Duodenal mucosa (tissue), 2 donors: ENCODE results near the gene RNASE8.

Source experiments
- H3K27ac ChIP-seq: one replicate; pipeline ENCODE4 v1.7.0; 2013; ENCODE audit warnings: low read depth, low read length
- H3K27me3 ChIP-seq, 2 donors: one replicate each; pipeline ENCODE4 v1.7.0; 2013; ENCODE audit warnings: low read length in 2 of 2, control low read depth in 1 of 2; ENCODE audit not compliant: insufficient read depth in 2 of 2, control insufficient read depth in 1 of 2
- H3K36me3 ChIP-seq, 2 donors: one replicate each; pipeline ENCODE4 v1.7.0; 2013; ENCODE audit warnings: low read length in 2 of 2, control low read depth in 1 of 2; ENCODE audit not compliant: insufficient read depth in 2 of 2, control insufficient read depth in 1 of 2
- H3K4me1 ChIP-seq, 2 donors: one replicate each; pipeline ENCODE4 v1.7.0; 2013; ENCODE audit warnings: low read length in 2 of 2, control low read depth in 1 of 2; ENCODE audit not compliant: insufficient read depth in 2 of 2, control insufficient read depth in 1 of 2
- H3K4me3 ChIP-seq, 2 donors: one replicate each; pipeline ENCODE4 v1.7.0; 2013; ENCODE audit warnings: low read length in 2 of 2, low read depth in 1 of 2
- H3K9ac ChIP-seq, 2 donors: one replicate each; pipeline ENCODE4 v1.7.0; 2013; ENCODE audit warnings: low read length in 2 of 2, low read depth in 1 of 2
- H3K9me3 ChIP-seq, 2 donors: one replicate each; pipeline ENCODE4 v1.7.0; 2013; ENCODE audit warnings: low read length in 2 of 2, control low read depth in 1 of 2; ENCODE audit not compliant: control insufficient read depth in 1 of 2

The RNASE8 gene

DNA sequence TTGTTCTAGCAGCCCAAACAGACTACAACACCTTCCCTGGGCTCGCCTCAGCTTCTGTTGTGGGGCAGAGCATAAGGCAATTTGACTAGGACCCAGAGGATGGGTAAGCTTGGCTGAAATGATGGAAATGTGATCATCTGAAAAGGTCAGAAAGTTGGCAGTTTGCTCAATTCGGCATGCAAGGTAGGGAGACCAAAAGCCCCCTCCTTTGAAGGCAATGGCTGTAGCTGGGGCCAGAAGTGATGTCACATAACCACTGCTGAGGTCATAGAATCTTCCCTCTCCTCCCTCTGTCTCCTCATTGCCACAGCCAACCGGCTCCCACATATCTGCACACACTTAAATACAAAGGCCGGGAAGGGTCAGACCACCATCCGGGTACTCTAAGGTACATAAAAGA lies 27.7 kb upstream of the RNASE8 start, which contains the start of gene TPPP2:
TSS of gene TPPP2 (plus strand) at position 301 of the 400 bp plus-strand sequence. CDS start 365 bp downstream, outside the sequence.
- no peak within 1 kb of the TSS for H3K9ac ChIP-seq
- no peaks in the 10 kb centered on the region for H3K4me1 ChIP-seq
- H3K36me3 ChIP-seq: no peaks in the 10 kb centered on the region
- H3K4me3 ChIP-seq: no peak within 1 kb of the TSS
- no peaks in the 10 kb centered on the region for H3K27me3 ChIP-seq
- no peaks in the 10 kb centered on the region for H3K9me3 ChIP-seq
- H3K27ac ChIP-seq: no peak within 1 kb of the TSS

DNA sequence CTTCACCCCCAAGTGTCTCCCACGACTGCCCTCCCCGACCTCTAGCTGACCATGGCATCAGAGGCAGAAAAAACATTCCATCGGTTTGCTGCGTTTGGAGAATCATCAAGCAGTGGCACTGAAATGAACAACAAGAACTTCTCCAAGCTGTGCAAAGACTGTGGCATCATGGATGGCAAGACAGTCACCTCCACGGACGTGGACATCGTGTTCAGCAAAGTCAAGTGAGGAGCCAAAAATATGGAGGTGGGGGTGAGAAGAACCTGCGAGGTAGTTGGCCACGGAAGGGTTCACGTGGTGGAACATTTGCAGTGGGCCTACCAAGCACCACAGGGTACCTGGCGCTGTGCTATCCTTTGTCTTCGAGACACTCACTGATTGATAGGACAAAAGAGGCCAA lies 27.1 kb upstream of the RNASE8 start:
- Histone ChIP-seq H3K4me3 (no peak overlapping the region), H3K36me3 (no peaks in the 10 kb centered on the region), H3K9me3 (no peaks in the 10 kb centered on the region), H3K4me1 (no peaks in the 10 kb centered on the region), H3K27me3 (no peaks in the 10 kb centered on the region), H3K9ac (no peak overlapping the region), H3K27ac (no peak overlapping the region)

DNA sequence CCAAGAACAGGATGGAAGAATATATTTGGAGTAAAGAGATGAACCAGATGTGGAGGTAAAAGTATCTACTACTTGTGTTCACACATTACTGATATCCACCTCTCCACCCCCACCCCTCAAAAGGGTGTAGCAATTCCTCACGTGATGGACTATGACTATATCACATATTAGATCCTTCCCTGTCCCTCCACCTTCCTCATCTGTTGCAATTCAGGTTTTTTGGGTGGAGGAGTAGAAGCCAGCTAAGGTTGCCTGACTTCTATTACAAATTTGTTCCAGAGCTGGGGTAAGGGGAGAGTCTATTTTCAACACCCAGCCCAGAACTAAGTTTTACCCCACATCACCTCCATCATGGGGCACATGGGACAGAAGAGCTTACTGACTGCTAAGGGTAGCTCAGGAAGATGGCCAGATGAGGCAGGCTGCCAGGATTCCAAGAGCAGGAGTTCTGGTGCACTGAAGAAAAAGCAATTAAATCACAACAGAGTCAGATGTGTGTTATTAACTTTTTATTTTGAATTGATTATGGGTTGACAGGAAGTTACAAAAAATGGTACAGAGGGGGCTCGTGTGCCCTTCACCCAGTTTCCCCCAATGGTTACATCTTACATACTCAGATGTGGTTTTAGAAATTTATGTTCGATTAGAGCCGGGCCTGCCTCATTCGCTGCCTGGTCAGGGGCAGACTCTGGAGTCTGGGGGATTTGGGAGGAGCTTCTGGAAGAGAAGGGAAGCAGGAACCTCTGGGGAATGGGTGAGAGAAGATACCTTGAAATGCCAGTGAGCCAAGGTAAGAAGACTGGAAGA lies 25.1 kb upstream of the RNASE8 start:
- Histone ChIP-seq H3K27ac (no peak overlapping the region), H3K9me3 (no peaks in the 10 kb centered on the region), H3K36me3 (no peaks in the 10 kb centered on the region), H3K4me1 (no peaks in the 10 kb centered on the region), H3K4me3 (no peak overlapping the region), H3K9ac (no peak overlapping the region), H3K27me3 (no peaks in the 10 kb centered on the region)

DNA sequence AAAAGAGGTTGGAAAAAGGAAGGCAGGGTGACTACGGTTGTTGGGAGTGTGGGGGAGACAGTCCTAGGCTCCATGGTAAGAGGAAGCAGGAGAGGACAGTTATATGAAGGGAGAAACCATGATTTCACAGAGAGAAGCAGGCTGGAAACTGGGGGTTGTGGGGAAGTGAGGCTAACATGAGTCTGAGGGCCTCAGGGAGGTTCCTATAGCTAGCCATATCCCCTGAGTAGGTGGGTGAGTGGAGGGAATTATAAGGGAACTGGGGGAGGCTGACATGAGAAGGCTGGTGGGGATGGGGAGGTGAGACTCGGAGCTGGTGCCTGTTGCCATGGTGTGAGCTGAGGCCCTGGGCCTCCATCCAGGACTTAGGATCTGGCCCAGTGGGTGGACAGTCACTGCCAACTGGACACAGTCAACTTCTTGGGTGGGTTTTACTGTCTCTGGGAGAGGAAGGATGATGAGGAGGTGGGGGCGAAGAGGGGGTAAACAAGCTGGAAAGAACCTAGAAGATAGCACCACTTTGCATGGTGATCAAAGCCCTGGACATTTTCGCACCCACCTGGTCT lies 24.4 kb upstream of the RNASE8 start:
- no peaks in the 10 kb centered on the region for H3K27me3 ChIP-seq
- H3K4me1 ChIP-seq: peaks cover 5% of the 10 kb centered on the region in 2 donors
- no peak overlapping the region for H3K27ac ChIP-seq
- no peak overlapping the region for H3K4me3 ChIP-seq
- H3K9ac ChIP-seq: no peak overlapping the region
- H3K9me3 ChIP-seq: no peaks in the 10 kb centered on the region
- no peaks in the 10 kb centered on the region for H3K36me3 ChIP-seq

- no peak within 1 kb of the TSS for H3K4me3 ChIP-seq
- H3K27me3 ChIP-seq: no peaks in the 10 kb centered on the region
- H3K27ac ChIP-seq: no peak within 1 kb of the TSS
- H3K4me1 ChIP-seq: peaks cover 20% of the 10 kb centered on the region in 2 donors
- no peaks in the 10 kb centered on the region for H3K9me3 ChIP-seq
- no peaks in the 10 kb centered on the region for H3K36me3 ChIP-seq
- no peak within 1 kb of the TSS for H3K9ac ChIP-seq
These were observed 22.9 kb upstream of the RNASE8 start, which contains the start of gene RNASE13 for GRCh38 chr14:21034707-21035106. Gene RNASE13 (minus strand): TSS chr14:21034807. CDS start chr14:21034288, 519 bp downstream.

GRCh38 chr14:21036751-21037150 lies 20.9 kb upstream of the RNASE8 start:
- H3K27me3 ChIP-seq: no peaks in the 10 kb centered on the region
- no peak overlapping the region for H3K4me3 ChIP-seq
- no peaks in the 10 kb centered on the region for H3K36me3 ChIP-seq
- no peak overlapping the region for H3K27ac ChIP-seq
- peaks cover 23 to 24% of the 10 kb centered on the region in 2 donors for H3K4me1 ChIP-seq
- H3K9ac ChIP-seq: no peak overlapping the region
- H3K9me3 ChIP-seq: no peaks in the 10 kb centered on the region

GRCh38 chr14:21037156-21037555 lies 20.5 kb upstream of the RNASE8 start:
- Histone ChIP-seq H3K36me3 (no peaks in the 10 kb centered on the region), H3K9me3 (no peaks in the 10 kb centered on the region), H3K4me1 (peaks cover 23 to 24% of the 10 kb centered on the region in 2 donors), H3K27ac (no peak overlapping the region), H3K4me3 (no peak overlapping the region), H3K27me3 (no peaks in the 10 kb centered on the region), H3K9ac (no peak overlapping the region)

DNA sequence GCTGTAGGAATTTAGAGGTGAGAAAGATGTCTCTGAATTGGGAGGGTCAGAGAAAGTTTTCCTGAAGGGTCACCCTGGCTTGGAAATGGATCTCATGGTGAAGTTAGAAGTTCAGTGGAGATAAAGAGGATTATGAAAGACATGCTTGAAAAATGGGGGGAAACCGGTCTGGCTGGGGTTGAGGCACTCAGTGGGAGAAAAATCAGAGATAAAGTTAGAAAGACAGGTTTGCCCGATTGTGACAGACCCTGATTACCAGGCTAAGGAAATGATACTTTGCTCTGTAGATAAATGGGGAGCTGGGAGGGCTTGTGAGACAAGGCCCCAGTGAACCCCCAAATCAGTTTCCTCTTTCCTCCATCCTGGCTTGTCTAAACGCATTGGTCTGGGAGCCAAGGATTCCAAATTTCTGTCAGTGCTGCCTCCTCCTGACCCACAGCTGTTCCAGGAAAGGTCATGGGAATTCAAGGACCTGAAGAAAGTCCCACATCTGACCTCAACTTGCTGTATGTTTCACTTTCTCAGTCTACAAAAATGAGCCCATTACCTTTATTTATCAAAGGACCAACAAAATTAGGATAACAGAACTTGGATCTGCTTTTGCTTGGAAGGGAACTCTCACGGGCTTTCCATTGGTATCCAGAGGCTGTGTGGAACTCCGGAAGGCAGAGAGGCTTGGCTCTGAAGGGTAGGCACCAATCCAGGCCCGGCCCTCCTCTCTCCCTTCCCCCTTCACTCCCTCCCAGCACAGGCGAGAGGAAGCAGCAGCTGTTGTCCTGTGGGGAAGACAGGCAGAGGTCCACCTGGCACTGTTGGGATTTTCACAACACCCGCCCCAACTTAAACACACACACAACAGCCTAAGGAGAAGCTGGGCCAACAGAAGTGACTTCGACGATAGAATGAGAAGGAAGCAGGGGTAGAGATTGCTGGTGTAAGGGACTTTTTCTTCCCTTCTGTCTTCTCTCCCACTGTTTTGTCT lies 18.9 kb upstream of the RNASE8 start:
- Histone ChIP-seq H3K9me3 (no peaks in the 10 kb centered on the region), H3K27me3 (no peaks in the 10 kb centered on the region), H3K36me3 (no peaks in the 10 kb centered on the region), H3K4me3 (no peak overlapping the region), H3K9ac (peak overlapping the region in 1 of 2 donors; percentile 1), H3K4me1 (peaks cover 31 to 33% of the 10 kb centered on the region in 2 donors), H3K27ac (no peak overlapping the region)

GRCh38 chr14:21039585-21040369 lies 17.8 kb upstream of the RNASE8 start:
- Histone ChIP-seq H3K4me1 (peaks cover 33 to 38% of the 10 kb centered on the region in 2 donors), H3K27ac (no peak overlapping the region), H3K9ac (peak overlapping the region; percentile 1 to 19), H3K36me3 (no peaks in the 10 kb centered on the region), H3K27me3 (no peaks in the 10 kb centered on the region), H3K9me3 (no peaks in the 10 kb centered on the region), H3K4me3 (no peak overlapping the region)
